ENCODE data around the gene IPMK. TPM values are rescaled to one million over a fixed set of nuclear protein-coding genes. Genes with fewer than 3 reads are reported as not detected.

IPMK gene
- total RNA-seq, result 6.7 and 7.8 TPM in 2 replicates

DNA sequence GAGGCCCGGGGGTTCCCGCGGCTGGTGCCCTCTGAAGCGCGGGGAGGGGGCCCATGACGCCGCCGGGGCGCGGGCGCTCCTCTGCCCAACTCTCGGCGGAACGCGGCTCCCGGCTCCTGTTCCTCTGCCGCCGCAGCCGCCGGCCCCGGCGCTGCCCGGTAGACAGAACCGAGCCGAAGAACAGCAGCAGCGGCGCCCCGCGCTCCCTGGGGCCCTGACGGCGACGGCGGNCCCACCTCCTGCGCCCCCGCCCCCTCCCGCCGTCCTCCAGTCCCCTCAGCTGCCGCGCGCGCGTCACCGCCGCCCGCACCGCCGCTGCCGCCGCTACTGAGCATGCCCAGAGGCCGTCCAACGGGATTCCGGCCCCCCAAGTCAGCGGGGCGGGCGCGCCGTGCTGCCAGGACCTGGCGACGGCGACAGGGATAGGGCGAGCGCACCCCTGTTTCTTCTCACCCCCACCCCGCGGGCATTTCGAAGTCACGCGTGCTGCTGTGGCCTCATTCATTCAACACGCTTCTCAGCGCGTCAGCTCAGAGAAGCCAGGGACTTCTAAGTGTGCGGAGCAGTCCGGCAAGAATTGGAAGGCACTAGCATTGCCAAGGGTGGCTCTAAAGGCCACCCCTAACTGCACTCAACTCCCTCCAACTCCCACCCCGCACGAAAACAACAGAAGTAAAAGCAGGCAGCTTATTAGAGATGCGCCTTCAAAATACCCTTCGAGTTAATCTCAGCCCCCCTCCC lies at the start of gene IPMK:
Gene IPMK, minus strand, starts transcription at position 182 of the 741 bp plus-strand sequence. CDS start 283 bp downstream, outside the sequence.
- DNase-seq, result peak; percentile 96

- no peak for DNase-seq
Measured at GRCh38 chr10:58316874-58317273, 49.2 kb upstream of the IPMK start.

GRCh38 chr10:58311026-58311425 lies 43.3 kb upstream of the IPMK start:
- DNase-seq, result no peak

- no peak for DNase-seq
Measured at GRCh38 chr10:58307676-58308075, 40.0 kb upstream of the IPMK start.

DNA sequence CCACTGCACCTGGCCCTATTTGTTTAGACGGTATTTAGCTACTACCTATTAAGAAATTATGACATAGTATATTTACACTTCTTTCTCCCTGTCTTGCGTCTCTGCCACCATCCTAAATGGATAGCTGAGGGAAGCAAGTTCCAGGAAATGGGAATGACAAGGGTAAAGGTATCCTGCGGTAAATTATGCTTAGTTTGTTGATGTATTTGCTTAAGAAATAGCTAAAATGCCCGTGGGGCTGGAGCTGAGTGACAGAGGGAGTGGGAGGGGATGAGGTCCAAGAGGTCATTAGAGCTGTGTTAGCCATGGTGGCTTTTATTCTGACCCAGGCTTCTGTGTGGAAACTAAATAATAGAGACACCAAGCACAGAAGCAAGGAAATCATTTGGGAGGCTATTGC lies 38.1 kb upstream of the IPMK start:
- DNase-seq, result no peak

GRCh38 chr10:58304099-58304633 lies 36.5 kb upstream of the IPMK start:
- no peak for DNase-seq

DNA sequence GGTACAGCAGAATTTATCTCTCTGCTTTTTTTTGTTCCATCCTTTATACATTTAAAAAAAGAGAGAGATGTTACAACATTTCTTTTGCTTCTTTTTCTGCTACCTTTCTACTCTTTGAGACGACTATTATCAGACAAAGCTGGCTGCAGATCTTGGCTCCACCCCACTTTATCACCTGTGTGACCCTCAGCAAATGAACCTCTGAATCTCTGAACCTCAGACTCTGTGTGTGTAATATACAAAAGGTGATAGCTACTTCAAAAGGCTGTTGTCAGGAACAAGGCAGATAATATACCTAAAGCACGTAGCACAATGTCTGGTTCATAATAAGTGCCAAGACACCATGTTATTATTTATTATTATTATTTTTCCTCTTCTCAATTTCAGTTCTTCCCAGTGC lies 34.6 kb upstream of the IPMK start:
- no peak for DNase-seq

GRCh38 chr10:58300676-58301075 lies 33.0 kb upstream of the IPMK start:
- DNase-seq, result peak; percentile 12

GRCh38 chr10:58299580-58299979 lies 31.9 kb upstream of the IPMK start:
- DNase-seq, result peak; percentile 77

DNA sequence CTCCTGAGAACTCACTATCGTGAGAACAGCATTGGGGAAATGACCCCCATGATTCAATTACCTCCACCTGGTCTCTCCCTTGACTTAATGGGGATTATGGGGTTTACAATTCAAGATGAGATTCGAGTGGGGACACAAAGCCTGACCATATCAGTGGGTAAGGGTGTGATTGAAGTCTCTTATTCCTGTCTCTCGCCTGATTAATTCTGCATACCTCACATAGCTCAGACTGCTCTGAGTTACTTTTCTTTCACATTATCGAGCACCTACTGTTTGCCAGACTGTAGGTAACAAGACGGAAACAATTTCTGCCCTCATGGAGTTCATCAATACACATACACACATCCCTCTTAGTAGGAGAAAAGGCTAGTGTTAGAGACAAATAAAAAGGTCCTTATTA lies 26.3 kb upstream of the IPMK start:
- DNase-seq, result no peak

GRCh38 chr10:58291538-58292174 lies 24.0 kb upstream of the IPMK start:
- peak; percentile 81 for DNase-seq

DNA sequence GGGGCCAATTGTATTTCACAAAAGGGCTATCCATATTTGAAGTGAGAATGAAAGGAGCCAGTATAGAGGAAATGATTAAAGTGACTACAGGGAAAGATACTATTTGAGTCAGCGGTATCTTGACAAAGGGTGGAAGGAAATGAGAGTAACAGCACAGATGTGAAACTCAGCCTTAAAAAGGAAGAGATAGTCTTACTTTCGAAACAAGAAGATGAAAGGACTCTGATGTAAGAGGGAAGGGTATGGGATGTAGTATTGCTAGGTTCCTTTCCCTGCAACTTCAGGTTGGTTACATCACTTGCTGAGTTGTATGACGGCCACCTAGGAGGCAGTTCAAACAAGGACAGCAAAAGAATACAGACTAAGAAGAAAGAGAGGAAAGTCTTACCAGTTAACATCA lies 14.9 kb upstream of the IPMK start:
- DNase-seq, result peak; percentile 91

DNA sequence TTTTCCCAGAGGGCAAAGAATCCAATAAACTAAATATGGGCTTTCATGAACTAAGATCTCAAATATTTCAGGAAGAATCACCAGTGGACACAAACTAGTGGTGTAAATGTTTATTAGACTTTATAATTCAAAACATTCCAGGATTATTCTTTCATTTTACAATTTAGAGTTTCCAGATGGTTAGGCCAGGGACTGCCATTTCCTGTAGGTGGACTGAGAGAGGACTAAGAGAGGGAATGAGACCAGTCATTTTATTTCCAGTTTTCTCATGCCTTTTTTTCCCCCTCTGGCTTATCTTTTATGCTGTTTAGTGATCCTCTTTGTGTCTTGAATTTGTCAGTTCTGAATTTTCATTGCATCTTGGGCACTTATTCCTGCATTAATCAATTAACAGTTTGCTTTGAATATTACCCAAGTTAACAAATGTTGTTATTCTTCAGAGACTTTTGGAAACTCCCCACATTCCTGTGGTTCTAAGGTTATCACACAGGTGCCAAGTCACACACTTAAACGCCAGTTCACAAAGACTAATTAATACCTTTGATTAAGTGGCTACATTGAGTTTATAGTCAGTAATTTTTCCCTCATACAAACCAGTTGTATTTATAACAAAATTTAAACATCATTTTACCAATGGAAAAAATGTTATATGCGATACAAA lies 13.5 kb upstream of the IPMK start:
- peak; percentile 59 for DNase-seq

GRCh38 chr10:58280477-58280876 lies 12.8 kb upstream of the IPMK start:
- no peak for DNase-seq

DNA sequence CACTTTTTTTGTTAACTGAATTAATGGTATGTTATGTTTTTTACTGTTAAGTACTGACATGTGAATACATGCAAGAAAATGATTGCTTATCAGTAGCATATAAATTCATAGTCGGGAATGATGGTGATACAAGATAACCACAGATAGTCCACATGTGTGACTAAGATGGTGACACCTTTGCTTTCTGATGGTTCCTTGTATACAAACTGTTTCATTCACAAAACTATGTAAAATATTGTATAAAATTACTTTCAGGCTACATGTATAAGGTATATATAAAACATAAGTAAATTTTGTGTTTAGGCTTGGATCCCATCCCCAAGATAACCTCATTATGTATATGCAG lies 11.2 kb upstream of the IPMK start:
- DNase-seq, result no peak

- no peak for DNase-seq
Measured at GRCh38 chr10:58278274-58278961, 10.7 kb upstream of the IPMK start.

DNA sequence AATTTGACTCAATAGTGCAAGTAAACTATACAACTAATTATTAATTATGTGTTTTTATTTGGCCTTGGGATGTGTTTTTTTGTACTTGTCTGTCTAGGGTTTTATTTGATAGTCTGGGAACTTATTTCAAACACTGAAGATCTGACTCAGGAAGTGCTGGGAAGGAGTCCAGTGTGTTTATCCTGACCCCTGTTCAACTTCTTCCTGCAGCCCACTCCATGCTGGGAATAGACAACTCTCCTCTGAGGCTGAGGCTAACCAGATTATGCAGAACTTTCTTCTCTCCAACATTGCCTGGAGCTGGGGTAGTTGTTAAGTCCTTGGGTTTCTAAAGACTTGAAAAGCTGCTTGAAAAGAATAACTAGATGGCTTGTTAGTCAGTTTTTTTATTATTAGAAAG lies 8.2 kb upstream of the IPMK start:
- DNase-seq, result peak; percentile 62

DNA sequence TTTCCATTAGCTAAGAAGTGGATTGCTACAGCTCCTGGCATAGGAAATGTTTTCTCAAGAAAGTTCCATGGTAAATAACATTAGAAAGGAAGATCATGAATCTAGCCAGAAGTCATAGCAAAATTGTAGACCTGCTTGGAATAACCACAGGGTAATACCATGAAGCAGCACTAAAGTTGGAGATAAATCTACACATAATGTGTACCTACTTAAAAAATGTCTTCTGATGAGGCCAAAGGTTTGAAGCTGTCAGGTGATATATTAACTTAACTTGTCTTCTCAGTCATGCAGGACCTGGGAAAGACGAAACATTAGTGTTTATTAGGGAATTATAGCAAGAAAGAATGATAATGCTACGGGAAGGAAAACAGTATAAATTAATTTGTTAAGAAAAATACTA lies 7.6 kb upstream of the IPMK start:
- DNase-seq, result no peak

GRCh38 chr10:58269782-58270290 lies 2.1 kb upstream of the IPMK start:
- no peak for DNase-seq

- peak; percentile 100 for DNase-seq
Measured at GRCh38 chr10:58268946-58269781, 1.5 kb upstream of the IPMK start, which contains the start of gene CISD1. Gene CISD1, plus strand, starts transcription at chr10:58269162. Its CDS starts 112 bp downstream, at chr10:58269274.

DNA sequence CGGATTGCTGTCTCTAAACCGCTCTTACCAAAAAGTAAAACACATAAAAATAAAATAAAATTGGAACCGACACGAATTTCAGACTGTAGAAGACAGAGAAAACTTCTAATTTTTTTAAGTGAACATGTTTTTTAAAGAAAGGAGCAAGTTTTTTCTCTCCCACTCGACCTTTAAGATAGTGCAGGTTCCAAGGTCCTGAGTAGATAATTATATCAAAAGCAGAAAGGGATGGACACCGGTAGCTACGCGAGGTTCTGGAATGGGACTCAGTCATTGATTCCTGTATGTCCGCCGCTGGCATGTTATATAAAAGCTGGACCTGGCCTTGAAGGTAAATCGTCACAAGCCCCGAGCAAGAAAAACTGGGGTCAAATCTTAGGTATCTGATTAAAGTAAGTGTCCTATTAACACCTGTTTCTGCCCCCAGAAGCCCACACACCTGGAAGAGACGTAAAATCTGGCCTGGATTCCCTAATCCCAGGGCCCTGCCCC lies 806 bp upstream of the IPMK start:
- no peak for DNase-seq
